K562 (cell line): ENCODE data around the gene POLR2C. TPM values are rescaled to one million over a fixed set of nuclear protein-coding genes. Genes with fewer than 3 reads are reported as not detected.

Source experiments
- C11orf30 ChIP-seq: fragments of 450-650 bp; IDR thresholded peaks from 2 replicates; pipeline ENCODE4 v1.6.1; 2016; ENCODE audit warnings: low read depth, mild to moderate bottlenecking
- CREB1 ChIP-seq, 2 experiments: sonication (generic) in 1 of 2; formaldehyde crosslinking in 1 of 2; IDR thresholded peaks; 2 replicates each; pipeline versions ENCODE4 v1.6.1 to v1.8.0; 2012 to 2022; ENCODE audit warnings: inconsistent platforms in 1 of 2, mild to moderate bottlenecking in 1 of 2, missing genetic modification reagents in 1 of 2, moderate library complexity in 1 of 2
- CREM ChIP-seq: IDR thresholded peaks from 2 replicates; pipeline ENCODE4 v1.6.1; 2014; ENCODE audit warnings: antibody characterized with exemption, low read depth
- CTBP1 ChIP-seq: fragments of 450-650 bp; IDR thresholded peaks from 2 replicates; pipeline ENCODE4 v1.6.1; 2016; ENCODE audit warnings: borderline replicate concordance
- DIDO1 ChIP-seq: fragments of 450-650 bp; IDR thresholded peaks from 2 replicates; pipeline ENCODE4 v1.6.1; 2016; ENCODE audit warnings: low read depth, missing biosample characterization, missing genetic modification characterization
- ELF1 ChIP-seq: fragments of 200-800 bp; sonication (Bioruptor generic); IDR thresholded peaks from 2 replicates; pipeline ENCODE4 v1.6.1; 2016; ENCODE audit warnings: missing genetic modification characterization, missing compliant biosample characterization
- HMGN3 ChIP-seq: IDR thresholded peaks from 2 replicates; pipeline ENCODE4 v1.6.1; 2011; ENCODE audit warnings: borderline replicate concordance, low read depth, mild to moderate bottlenecking, mixed read lengths, low read length; ENCODE audit not compliant: insufficient read length; ENCODE audit errors: extremely low read depth
- HMGXB4 ChIP-seq: sonication (generic); formaldehyde crosslinking; IDR thresholded peaks from 2 replicates; pipeline ENCODE4 v1.8.1; 2023; ENCODE audit warnings: mild to moderate bottlenecking, missing genetic modification reagents
- KAT2B ChIP-seq: IDR thresholded peaks from one replicate; pipeline ENCODE4 v1.6.1; 2012; ENCODE audit warnings: low read depth, mild to moderate bottlenecking, control low read depth, inconsistent platforms, low read length, moderate library complexity
- MYC ChIP-seq, 2 experiments: fragments of 250-450 bp in 1 of 2; sonication (Bioruptor Pico) in 1 of 2; IDR thresholded peaks; 2 replicates each; pipeline versions ENCODE4 v1.5.1 to v1.6.1; 2012 to 2021; ENCODE audit warnings: low read depth in 2 of 2, borderline replicate concordance in 1 of 2, improper control_type of control experiment in 1 of 2, low read length in 1 of 2, mild to moderate bottlenecking in 1 of 2, moderate library complexity in 1 of 2
- NFE2L1 ChIP-seq: fragments of 450-650 bp; IDR thresholded peaks from 2 replicates; pipeline ENCODE4 v1.6.1; 2016; ENCODE audit warnings: missing genetic modification characterization, low read depth, mild to moderate bottlenecking, missing compliant biosample characterization, moderate library complexity, borderline replicate concordance
- NR2F6 ChIP-seq: fragments of 450-650 bp; formaldehyde crosslinking; IDR thresholded peaks from 2 replicates; pipeline ENCODE4 v1.4.0; 2020; ENCODE audit warnings: mild to moderate bottlenecking
- PREB ChIP-seq: sonication (generic); formaldehyde crosslinking; IDR thresholded peaks from 2 replicates; pipeline ENCODE4 v1.8.1; 2023; ENCODE audit warnings: mild to moderate bottlenecking, missing genetic modification reagents
- SIN3A ChIP-seq, 2 experiments: fragments of 150-350 bp in 1 of 2; IDR thresholded peaks; 2 replicates each; pipeline ENCODE4 v1.6.1; 2011 to 2016; ENCODE audit warnings: borderline replicate concordance in 2 of 2, low read depth in 2 of 2, low read length in 2 of 2, mild to moderate bottlenecking in 2 of 2, moderate library complexity in 2 of 2; ENCODE audit not compliant: control insufficient read depth in 1 of 2
- SMAD1 ChIP-seq: fragments of 150-350 bp; IDR thresholded peaks from 2 replicates; pipeline ENCODE4 v1.6.1; 2014; ENCODE audit warnings: low read length, low read depth; ENCODE audit not compliant: partially characterized antibody
- TAF7 ChIP-seq: fragments of 450-650 bp; IDR thresholded peaks from 2 replicates; pipeline ENCODE4 v1.6.1; 2016; ENCODE audit warnings: missing genetic modification characterization, missing compliant biosample characterization
- TBP ChIP-seq: optimal IDR thresholded peaks from 2 replicates; pipeline ENCODE3; 2011; ENCODE audit warnings: low read depth, low read length, improper control_type of control experiment
- ZNF311 ChIP-seq: fragments of 250-450 bp; sonication (Bioruptor Pico); IDR thresholded peaks from 2 replicates; pipeline ENCODE4 v1.4.0; 2020; ENCODE audit warnings: mild to moderate bottlenecking, moderate library complexity
- ZNF347 ChIP-seq: fragments of 450-650 bp; formaldehyde crosslinking; IDR thresholded peaks from 2 replicates; pipeline ENCODE4 v1.4.0; 2020; ENCODE audit warnings: low read depth, mild to moderate bottlenecking, moderate library complexity
- ZNF354B ChIP-seq: fragments of 250-450 bp; sonication (Bioruptor Pico); IDR thresholded peaks from 2 replicates; pipeline ENCODE4 v1.4.0; 2020
- ZNF408 ChIP-seq: fragments of 250-450 bp; sonication (Bioruptor Pico); IDR thresholded peaks from 2 replicates; pipeline ENCODE4 v1.4.0; 2020; ENCODE audit warnings: low read depth, mild to moderate bottlenecking, moderate library complexity
- polyA plus RNA-seq, 8 experiments: library from polyadenylated mRNA; depleted of rRNA in 4 of 8; stranded (reverse) in 5 of 8; unstranded in 3 of 8; fragments of >200 nt; fragmentation: Nextera tagmentation in 2 of 8; fragmentation: Illumina TruSeq in 1 of 8; extraction: Ambion mirVana in 2 of 8; extraction: Trizol in 1 of 8; gene quantifications; 2 replicates each; pipeline versions ENCODE4 v1.2.1 to v1.2.3, GENCODE V29; 2011 to 2014; ENCODE audit warnings: inconsistent platforms in 1 of 8, missing spikeins in 1 of 8
- total RNA-seq, 7 experiments: library from RNA; depleted of rRNA in 6 of 7; stranded (reverse); fragments of >200 nt in 6 of 7; fragmentation: Illumina TruSeq in 2 of 7; extraction: Trizol in 2 of 7; gene quantifications; 2 replicates each; pipeline versions ENCODE4 v1.2.1 to v1.2.3, GENCODE V29; 2011 to 2021; ENCODE audit warnings: low replicate concordance in 1 of 7
- TF ChIP-seq, protein P1 (sequence below), 2 experiments: fragments of 450-650 bp; conservative IDR thresholded peaks; 2 replicates each; pipeline ENCODE4 v1.6.1; 2017; ENCODE audit warnings: mild to moderate bottlenecking in 2 of 2, moderate library complexity in 2 of 2

The POLR2C gene
- total and polyA plus RNA-seq, 9 of the 15 experiments (the other 6 are each of a cell fraction or from before 2014, with no cell fraction given): 70.3 to 163 (median 92.3) TPM

DNA sequence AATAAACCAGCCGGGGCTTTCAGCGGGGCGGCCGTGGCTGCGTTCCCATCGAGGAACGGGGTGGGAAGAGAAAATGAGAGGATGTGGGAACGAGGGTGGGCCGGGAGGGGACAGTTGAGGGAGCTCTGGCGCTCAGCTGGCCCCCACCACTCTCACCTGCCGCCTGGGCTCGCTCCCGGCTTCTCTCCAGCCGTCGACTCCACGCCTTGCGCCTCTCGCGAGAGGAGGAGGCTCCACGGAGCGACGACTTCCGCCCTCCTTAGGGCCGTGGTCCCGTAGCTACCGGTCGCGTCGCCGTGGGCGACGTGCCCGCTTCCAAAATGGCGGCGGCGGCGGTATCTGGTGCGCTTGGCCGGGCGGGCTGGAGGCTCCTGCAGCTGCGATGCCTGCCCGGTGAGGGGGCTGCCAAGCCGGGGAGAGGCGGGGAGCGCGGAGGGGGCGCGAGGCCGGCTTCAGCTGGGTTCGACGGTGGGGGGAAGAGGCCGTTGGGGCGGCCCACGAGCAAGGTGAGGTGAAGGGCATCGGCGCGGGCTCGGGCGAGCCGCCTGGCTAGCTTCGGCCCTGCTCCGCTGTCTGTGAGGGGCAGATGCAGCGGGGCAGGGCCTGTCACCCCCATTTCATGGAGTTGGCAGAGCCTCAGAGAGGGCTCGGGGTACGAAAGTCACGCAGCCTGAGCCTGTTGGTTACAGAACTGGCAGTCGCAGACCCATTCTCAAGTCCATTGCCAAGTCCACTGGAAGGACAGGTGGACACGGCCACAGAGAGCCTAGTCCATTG is 15.1 kb upstream of the POLR2C start, which contains the start of the genes CIAPIN1 and COQ9 (continued):
- TF ChIP-seq TBP: peak; percentile 96
- peak; percentile 82 for TF ChIP-seq C11orf30
- TF ChIP-seq SMAD1: no peak
- TF ChIP-seq CTBP1: peak; percentile 50; the same call in 1 of the 2 replicates
- peak; percentile 82 to 87 for TF ChIP-seq SIN3A (IDR thresholded peaks at IDR 0.05; ENCODE audit: borderline replicate concordance in 2 of 2, control insufficient read depth in 1 of 2, low read depth in 2 of 2, low read length in 2 of 2)
- TF ChIP-seq, protein P1, sequence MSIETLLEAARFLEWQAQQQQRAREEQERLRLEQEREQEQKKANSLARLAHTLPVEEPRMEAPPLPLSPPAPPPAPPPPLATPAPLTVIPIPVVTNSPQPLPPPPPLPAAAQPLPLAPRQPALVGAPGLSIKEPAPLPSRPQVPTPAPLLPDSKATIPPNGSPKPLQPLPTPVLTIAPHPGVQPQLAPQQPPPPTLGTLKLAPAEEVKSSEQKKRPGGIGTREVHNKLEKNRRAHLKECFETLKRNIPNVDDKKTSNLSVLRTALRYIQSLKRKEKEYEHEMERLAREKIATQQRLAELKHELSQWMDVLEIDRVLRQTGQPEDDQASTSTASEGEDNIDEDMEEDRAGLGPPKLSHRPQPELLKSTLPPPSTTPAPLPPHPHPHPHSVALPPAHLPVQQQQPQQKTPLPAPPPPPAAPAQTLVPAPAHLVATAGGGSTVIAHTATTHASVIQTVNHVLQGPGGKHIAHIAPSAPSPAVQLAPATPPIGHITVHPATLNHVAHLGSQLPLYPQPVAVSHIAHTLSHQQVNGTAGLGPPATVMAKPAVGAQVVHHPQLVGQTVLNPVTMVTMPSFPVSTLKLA (conservative IDR thresholded peaks at IDR 0.05): peak; percentile 94 to 97
- peak; percentile 93 for TF ChIP-seq CREB1 (IDR thresholded peaks at IDR 0.05)
- TF ChIP-seq CREB1 (CRISPR knock-in tag; IDR thresholded peaks at IDR 0.05): peak; percentile 96
- peak; percentile 98 for TF ChIP-seq CREM
- TF ChIP-seq ZNF347 (CRISPR knock-in tag): no peak
- peak; percentile 98 for TF ChIP-seq ELF1 (tag)
- no peak for TF ChIP-seq ZNF311
- TF ChIP-seq ZNF408 (CRISPR knock-in tag): no peak
- TF ChIP-seq PREB (CRISPR knock-in tag): no peak
- peak; percentile 51; the same call in 1 of the 2 replicates for TF ChIP-seq DIDO1 (tag)
- TF ChIP-seq HMGN3: peak; percentile 54
- no peak for TF ChIP-seq KAT2B
- TF ChIP-seq NFE2L1 (tag): no peak
- TF ChIP-seq ZNF354B (CRISPR knock-in tag): no peak
- TF ChIP-seq MYC (IDR thresholded peaks at IDR 0.05; ENCODE audit: low read depth, low read length): peak; percentile 77
- no peak for TF ChIP-seq MYC (CRISPR knock-in tag; IDR thresholded peaks at IDR 0.05; ENCODE audit: borderline replicate concordance, low read depth)
- TF ChIP-seq NR2F6: no peak
- peak; percentile 63; the same call in 1 of the 2 replicates for TF ChIP-seq HMGXB4
- peak; percentile 95 for TF ChIP-seq TAF7
